Breast epithelium (tissue), 4 donors: ENCODE results near the gene TUBGCP5. TPM values are rescaled to one million over a fixed set of nuclear protein-coding genes. Genes with fewer than 3 reads are reported as not detected.

ENCODE experiments used
- DNase-seq, 2 donors: peaks; one replicate each; pipeline ENCODE4 v3.0.0-alpha.2; 2019; ENCODE audit warnings: low spot score in 2 of 2
- H3K27ac ChIP-seq, 2 donors: fragments of 200-600 bp; sonication (generic) in 1 of 2; one replicate each; pipeline ENCODE4 v1.5.1; 2016 to 2019; ENCODE audit warnings: mild to moderate bottlenecking in 1 of 2
- H3K27me3 ChIP-seq, 2 donors: fragments of 200-600 bp; sonication (generic) in 1 of 2; one replicate each; pipeline versions ENCODE4 v1.5.1 to v1.6.0; 2017 to 2019; ENCODE audit warnings: control low read depth in 1 of 2, mild to moderate bottlenecking in 1 of 2
- H3K36me3 ChIP-seq: fragments of 200-600 bp; one replicate; pipeline ENCODE4 v1.5.1; 2019
- H3K4me1 ChIP-seq, 2 donors: fragments of 200-600 bp; sonication (generic); one replicate each; pipeline ENCODE4 v1.5.1; 2016 to 2019; ENCODE audit warnings: control low read depth in 1 of 2
- H3K4me3 ChIP-seq, 3 donors: fragments of 200-600 bp; sonication (generic); 1 replicate in 2 of 3; 2 replicates in 1 of 3; pipeline ENCODE4 v1.5.1; 2016 to 2019; ENCODE audit warnings: mild to moderate bottlenecking in 3 of 3, moderate library complexity in 2 of 3
- H3K9me3 ChIP-seq, 2 donors: fragments of 200-600 bp; sonication (generic) in 1 of 2; one replicate each; pipeline ENCODE4 v1.5.1; 2016 to 2019; ENCODE audit warnings: control low read depth in 1 of 2
- POLR2A ChIP-seq: fragments of 450-650 bp; IDR thresholded peaks from one replicate; pipeline ENCODE4 v1.6.1; 2016; ENCODE audit warnings: antibody characterized with exemption, mild to moderate bottlenecking, moderate library complexity
- POLR2AphosphoS5 ChIP-seq, 3 donors: sonication (generic); formaldehyde crosslinking; IDR thresholded peaks; one replicate each; pipeline ENCODE4 v1.6.1; 2017; ENCODE audit warnings: antibody characterized with exemption in 3 of 3
- intact Hi-C: fragments of 100-400 bp; cut with DNase I; formaldehyde crosslinking; loops from one replicate; pipeline ENCODE4 v1.15.1; 2023; ENCODE audit warnings: low total_unique reads
- total RNA-seq, 3 donors: library from RNA; depleted of rRNA; stranded (reverse); fragments of >200 nt; gene quantifications; one replicate each; pipeline ENCODE4 v1.1.0, GENCODE V29; 2016
- TF ChIP-seq, protein P1 (sequence below), 3 donors: fragments of 450-650 bp; IDR thresholded peaks; one replicate each; pipeline ENCODE4 v1.5.1; 2016 to 2017; ENCODE audit warnings: antibody characterized with exemption in 3 of 3, mild to moderate bottlenecking in 3 of 3, moderate library complexity in 3 of 3

Gene TUBGCP5
- total RNA-seq, 3 donors from 2014 or later, result 27.5 to 33.6 (median 28.0) TPM

DNA sequence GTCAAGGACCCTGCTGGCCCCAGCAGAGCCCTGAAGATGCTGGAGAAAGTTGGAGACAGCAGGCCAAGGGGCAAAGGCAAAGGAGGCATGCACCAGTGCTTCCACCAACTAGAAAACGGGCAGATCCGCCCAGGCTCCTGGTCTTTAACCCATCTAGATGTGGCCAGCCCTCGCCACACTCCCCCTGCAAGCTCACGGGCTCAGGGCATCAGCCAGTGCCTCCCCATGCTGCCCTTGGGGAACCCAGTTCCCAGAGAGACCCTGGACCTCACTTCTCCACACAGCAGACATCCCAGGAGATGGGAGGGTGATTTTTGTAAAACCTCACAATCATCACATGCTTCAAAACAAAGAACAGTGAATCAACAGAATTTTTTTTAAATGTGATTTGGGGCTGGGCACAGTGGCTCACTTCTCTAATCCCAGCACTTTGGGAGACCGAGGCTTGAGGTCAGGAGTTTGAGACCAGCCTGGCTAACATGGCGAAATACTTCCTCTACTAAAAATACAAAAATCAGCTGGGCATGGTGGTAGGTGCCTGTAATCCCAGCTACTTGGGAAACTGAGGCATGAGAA lies 83.7 kb downstream of the TUBGCP5 start:
- H3K9me3 ChIP-seq, result no peaks in the 10 kb centered on the region
- no peaks in the 10 kb centered on the region for H3K36me3 ChIP-seq
- intact Hi-C loops, result no loop called here
- TF ChIP-seq POLR2A (no peak), POLR2AphosphoS5 (IDR thresholded peaks at IDR 0.05) (no peak)
- TF ChIP-seq, protein P1, sequence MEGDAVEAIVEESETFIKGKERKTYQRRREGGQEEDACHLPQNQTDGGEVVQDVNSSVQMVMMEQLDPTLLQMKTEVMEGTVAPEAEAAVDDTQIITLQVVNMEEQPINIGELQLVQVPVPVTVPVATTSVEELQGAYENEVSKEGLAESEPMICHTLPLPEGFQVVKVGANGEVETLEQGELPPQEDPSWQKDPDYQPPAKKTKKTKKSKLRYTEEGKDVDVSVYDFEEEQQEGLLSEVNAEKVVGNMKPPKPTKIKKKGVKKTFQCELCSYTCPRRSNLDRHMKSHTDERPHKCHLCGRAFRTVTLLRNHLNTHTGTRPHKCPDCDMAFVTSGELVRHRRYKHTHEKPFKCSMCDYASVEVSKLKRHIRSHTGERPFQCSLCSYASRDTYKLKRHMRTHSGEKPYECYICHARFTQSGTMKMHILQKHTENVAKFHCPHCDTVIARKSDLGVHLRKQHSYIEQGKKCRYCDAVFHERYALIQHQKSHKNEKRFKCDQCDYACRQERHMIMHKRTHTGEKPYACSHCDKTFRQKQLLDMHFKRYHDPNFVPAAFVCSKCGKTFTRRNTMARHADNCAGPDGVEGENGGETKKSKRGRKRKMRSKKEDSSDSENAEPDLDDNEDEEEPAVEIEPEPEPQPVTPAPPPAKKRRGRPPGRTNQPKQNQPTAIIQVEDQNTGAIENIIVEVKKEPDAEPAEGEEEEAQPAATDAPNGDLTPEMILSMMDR (IDR thresholded peaks at IDR 0.05), result no peak
- H3K4me1 ChIP-seq, result peaks cover 0 to 3% of the 10 kb centered on the region in 2 donors
- peak overlapping the region; percentile 14 to 52 for H3K27ac ChIP-seq
- H3K27me3 ChIP-seq, result no peaks in the 10 kb centered on the region
- H3K4me3 ChIP-seq, result no peak overlapping the region
- DNase-seq, result no peak

DNA sequence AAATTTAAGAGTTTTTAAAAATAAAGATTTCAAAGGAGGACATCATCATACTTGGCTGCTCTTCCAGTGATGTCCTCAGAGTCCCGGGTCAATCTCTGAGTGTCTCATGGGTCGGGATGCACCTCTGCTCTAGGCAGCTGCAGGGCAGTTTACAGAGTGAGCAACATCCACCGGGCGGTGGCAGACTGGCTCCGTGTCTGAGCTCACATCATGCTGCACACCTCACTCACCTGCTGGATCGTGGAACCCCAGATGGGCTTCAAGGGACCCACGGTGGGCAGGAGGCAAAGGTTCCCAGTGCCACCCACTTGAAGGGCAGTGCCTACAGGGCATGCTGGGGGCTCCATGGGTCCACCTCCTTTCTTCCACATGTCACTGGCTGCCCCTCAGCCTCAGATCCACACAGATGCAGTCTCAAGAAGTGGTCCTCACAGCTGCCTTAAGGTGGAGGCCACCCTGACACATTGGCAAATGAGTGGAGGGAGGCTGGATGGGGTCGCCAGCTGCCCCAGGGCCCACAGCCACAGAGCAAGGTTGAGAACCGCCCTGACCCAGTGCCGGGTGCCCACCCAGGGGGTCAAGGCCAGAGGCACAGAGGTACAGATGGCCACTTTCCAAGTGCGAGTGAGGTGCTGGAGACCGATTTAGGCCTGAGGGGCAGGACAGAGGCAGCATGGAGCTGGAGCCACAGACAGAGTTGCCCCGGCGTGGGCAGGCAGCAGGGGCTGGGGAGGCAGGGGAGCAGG lies 84.4 kb downstream of the TUBGCP5 start:
- TF ChIP-seq, protein P1 (IDR thresholded peaks at IDR 0.05), result no peak
- TF ChIP-seq POLR2AphosphoS5 (IDR thresholded peaks at IDR 0.05) (no peak), POLR2A (no peak)
- H3K27ac ChIP-seq, result peak overlapping the region; percentile 14 to 52

DNA sequence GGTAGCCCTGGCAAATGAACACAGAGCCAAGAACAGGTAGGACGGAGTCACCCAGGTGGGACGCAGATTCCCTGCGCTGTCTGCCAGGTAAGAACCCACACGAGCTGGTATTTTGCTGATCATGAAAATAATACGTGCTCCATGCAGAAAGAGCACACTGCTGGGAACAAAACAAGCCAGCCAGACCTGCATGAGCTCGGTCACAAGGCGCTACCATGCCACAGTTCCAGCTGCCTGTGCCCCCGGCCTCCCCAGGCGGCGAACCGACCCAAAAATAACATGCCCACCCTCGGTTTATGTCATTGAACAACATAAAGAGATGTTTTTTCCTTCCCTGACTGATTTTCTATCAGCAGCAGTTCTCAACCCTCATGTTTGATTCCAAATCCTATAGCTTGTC lies 85.0 kb downstream of the TUBGCP5 start:
- H3K9me3 ChIP-seq, result no peaks in the 10 kb centered on the region
- H3K27me3 ChIP-seq, result no peaks in the 10 kb centered on the region
- no peak overlapping the region for H3K4me3 ChIP-seq
- no peak overlapping the region for H3K27ac ChIP-seq
- TF ChIP-seq POLR2AphosphoS5 (IDR thresholded peaks at IDR 0.05) (no peak), POLR2A (no peak)
- TF ChIP-seq, protein P1 (IDR thresholded peaks at IDR 0.05), result no peak
- no peak for DNase-seq
- H3K36me3 ChIP-seq, result no peaks in the 10 kb centered on the region
- peaks cover 0 to 3% of the 10 kb centered on the region in 2 donors for H3K4me1 ChIP-seq
- intact Hi-C loops, result no loop called here

More for the DNA sequence above, 84.4 kb downstream of the TUBGCP5 start:
- intact Hi-C loops, result no loop called here
- Histone ChIP-seq H3K9me3 (no peaks in the 10 kb centered on the region), H3K4me1 (peaks cover 0 to 3% of the 10 kb centered on the region in 2 donors), H3K4me3 (no peak overlapping the region), H3K36me3 (no peaks in the 10 kb centered on the region), H3K27me3 (no peaks in the 10 kb centered on the region)
- no peak for DNase-seq

DNA sequence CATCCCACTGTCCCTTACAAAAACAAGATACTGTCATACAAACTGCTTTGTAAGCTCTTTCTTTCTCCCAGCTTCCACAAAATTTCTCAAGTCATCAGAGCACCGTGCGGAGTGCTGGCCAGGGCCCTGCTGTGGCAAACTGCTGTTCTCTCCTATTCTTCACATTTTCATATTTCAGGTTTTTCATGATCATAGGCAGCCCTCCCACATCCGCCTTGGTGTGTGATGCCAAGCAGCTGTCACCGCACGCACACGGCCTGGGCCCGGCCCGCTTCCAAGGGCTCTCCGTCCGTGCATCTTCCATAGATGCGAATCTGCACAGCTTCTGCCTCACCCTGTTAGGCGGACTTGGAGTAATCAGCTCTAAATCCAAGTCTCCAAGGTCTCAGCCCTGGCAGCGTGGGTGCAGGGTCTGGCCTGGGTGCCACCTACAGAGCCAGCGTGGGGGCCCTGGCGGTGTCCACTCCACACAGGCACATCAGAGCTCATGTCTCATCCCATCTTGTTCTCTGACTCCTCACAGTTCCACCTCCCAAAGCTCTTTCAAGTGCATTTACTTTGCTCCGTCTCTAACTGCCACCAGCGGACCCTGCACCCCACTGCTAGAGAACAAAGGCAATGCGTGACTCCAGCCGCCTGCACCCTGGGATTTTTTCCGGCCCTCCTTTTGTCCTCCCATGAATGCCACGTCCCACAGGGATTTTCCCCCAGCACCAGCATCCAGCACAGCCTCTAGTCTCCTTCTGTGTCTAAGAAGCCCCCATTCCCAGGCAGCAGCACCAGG lies 86.4 kb downstream of the TUBGCP5 start:
- no peak for DNase-seq
- H3K9me3 ChIP-seq, result no peaks in the 10 kb centered on the region
- no peak for TF ChIP-seq POLR2A
- TF ChIP-seq, protein P1 (IDR thresholded peaks at IDR 0.05), result no peak
- intact Hi-C loops, result no loop called here
- peak overlapping the region in 1 of 3 donors; percentile 4 for H3K4me3 ChIP-seq
- H3K27ac ChIP-seq, result peak overlapping the region in 1 of 2 donors; percentile 11
- H3K27me3 ChIP-seq, result no peaks in the 10 kb centered on the region
- H3K4me1 ChIP-seq, result peaks cover 0 to 3% of the 10 kb centered on the region in 2 donors
- no peaks in the 10 kb centered on the region for H3K36me3 ChIP-seq
